Measurements from ENCODE around the gene GBP3. TPM values are rescaled to one million over a fixed set of nuclear protein-coding genes. Genes with fewer than 3 reads are reported as not detected.

GBP3 gene
- polyA plus RNA-seq, 2 of the 4 experiments (the other 2 are of a cell fraction) = 0.98 to 1.9 TPM

DNA sequence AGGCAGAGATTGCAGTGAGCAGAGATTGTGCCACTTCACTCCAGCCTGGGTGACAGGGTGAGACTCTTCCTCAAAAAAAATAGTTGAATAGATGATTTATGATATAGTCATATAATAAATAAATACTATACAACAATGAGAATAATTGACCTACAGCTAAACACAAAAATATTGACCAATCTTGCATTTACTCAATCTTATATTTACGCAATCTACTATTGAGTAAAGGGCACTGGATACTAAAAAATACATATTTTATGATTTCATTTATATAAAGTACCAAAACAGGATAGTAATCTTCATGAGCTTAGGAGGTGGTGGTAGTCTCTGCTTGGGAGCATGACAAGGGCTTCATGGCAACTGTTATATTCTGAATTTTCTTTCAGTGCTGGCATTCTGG lies 19.1 kb upstream of the GBP3 start:
- TF ChIP-seq NR3C1 (IDR thresholded peaks at IDR 0.05) (no peak), CHD2 (IDR thresholded peaks at IDR 0.05; ENCODE audit: low read length, partially characterized antibody) (no peak), SMC3 (IDR thresholded peaks at IDR 0.05) (no peak), ESRRA (IDR thresholded peaks at IDR 0.05; ENCODE audit: borderline replicate concordance, low read length) (no peak), TP53 (CRISPR knock-in tag; IDR thresholded peaks at IDR 0.05) (no peak), GATA3 (IDR thresholded peaks at IDR 0.05; ENCODE audit: borderline replicate concordance) (no peak), MYC (IDR thresholded peaks at IDR 0.05; ENCODE audit: borderline replicate concordance, low read length) (no peak), SREBF2 (IDR thresholded peaks at IDR 0.05) (no peak), EHMT2 (IDR thresholded peaks at IDR 0.05; ENCODE audit: low read depth) (no peak), RFX5 (IDR thresholded peaks at IDR 0.05) (no peak), BHLHE40 (IDR thresholded peaks at IDR 0.05; ENCODE audit: low read depth, low read length) (no peak), NFE2L2 (conservative IDR thresholded peaks at IDR 0.05; ENCODE audit: low read length) (no peak), POLR2A (IDR thresholded peaks at IDR 0.05; ENCODE audit: low read length) (no peak), POLR2AphosphoS2 (conservative IDR thresholded peaks at IDR 0.05; ENCODE audit: low read length) (no peak)
- TF ChIP-seq, protein P1, sequence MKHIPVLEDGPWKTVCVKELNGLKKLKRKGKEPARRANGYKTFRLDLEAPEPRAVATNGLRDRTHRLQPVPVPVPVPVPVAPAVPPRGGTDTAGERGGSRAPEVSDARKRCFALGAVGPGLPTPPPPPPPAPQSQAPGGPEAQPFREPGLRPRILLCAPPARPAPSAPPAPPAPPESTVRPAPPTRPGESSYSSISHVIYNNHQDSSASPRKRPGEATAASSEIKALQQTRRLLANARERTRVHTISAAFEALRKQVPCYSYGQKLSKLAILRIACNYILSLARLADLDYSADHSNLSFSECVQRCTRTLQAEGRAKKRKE (CRISPR knock-in tag; IDR thresholded peaks at IDR 0.05; ENCODE audit: low read depth) = no peak
- TF ChIP-seq, protein P2, sequence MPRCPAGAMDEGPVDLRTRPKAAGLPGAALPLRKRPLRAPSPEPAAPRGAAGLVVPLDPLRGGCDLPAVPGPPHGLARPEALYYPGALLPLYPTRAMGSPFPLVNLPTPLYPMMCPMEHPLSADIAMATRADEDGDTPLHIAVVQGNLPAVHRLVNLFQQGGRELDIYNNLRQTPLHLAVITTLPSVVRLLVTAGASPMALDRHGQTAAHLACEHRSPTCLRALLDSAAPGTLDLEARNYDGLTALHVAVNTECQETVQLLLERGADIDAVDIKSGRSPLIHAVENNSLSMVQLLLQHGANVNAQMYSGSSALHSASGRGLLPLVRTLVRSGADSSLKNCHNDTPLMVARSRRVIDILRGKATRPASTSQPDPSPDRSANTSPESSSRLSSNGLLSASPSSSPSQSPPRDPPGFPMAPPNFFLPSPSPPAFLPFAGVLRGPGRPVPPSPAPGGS (IDR thresholded peaks at IDR 0.05) = no peak
- TF ChIP-seq, protein P3, sequence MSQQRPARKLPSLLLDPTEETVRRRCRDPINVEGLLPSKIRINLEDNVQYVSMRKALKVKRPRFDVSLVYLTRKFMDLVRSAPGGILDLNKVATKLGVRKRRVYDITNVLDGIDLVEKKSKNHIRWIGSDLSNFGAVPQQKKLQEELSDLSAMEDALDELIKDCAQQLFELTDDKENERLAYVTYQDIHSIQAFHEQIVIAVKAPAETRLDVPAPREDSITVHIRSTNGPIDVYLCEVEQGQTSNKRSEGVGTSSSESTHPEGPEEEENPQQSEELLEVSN (IDR thresholded peaks at IDR 0.05; ENCODE audit: borderline replicate concordance, low read depth) = no peak
- Histone ChIP-seq H3K4me2 (no peak overlapping the region), H3K27ac (no peak overlapping the region), H3K4me1 (no peaks in the 10 kb centered on the region), H3K4me3 (no peak overlapping the region), H3K9me3 (no peaks in the 10 kb centered on the region)
- DNase-seq (ENCODE audit: low read depth in 1 of 2, low spot score in 1 of 2) (no peak), FAIRE-seq (no peak), ATAC-seq (no peak)
- 57% methylated on average over 1 of the region's 1 CpG for WGBS (ENCODE audit: missing lambda C conversion rate)
- POLR2A ChIA-PET = no interaction called here
- CTCF ChIA-PET = no interaction called here

DNA sequence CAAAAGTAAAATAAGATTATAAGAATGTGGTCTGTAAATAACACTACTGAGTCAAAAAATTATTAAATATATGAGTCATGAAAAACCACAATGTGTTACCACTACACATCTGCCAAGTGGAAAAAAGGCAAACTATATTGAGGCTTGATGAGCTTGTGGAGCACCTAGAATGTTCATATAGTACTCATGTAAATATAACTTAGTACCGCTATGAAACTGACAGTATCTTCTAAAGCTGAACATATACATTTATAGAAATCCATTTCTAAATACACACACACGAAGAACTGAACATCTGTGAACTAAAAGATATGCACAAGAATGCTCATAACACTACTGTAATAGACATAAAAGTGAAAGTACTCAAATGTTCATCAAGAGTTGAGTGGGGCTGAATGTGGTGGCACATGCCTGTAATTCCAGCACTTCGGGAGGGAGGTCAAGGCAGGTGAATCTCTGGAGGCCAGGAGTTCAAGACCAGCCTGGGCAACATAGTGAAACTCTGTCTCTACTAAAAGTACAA lies 18.5 kb upstream of the GBP3 start:
- ChIA-PET CTCF (no interaction called here), POLR2A (no interaction called here)
- Histone ChIP-seq H3K27ac (no peak overlapping the region), H3K4me1 (no peaks in the 10 kb centered on the region), H3K4me3 (no peak overlapping the region), H3K9me3 (no peaks in the 10 kb centered on the region), H3K4me2 (no peak overlapping the region)
- no peak for DNase-seq (ENCODE audit: low read depth in 1 of 2, low spot score in 1 of 2)
- FAIRE-seq = no peak
- no peak for ATAC-seq
- no peak for TF ChIP-seq RAD21 (conservative IDR thresholded peaks at IDR 0.05 in 1 of 2, IDR thresholded peaks at IDR 0.05 in 1 of 2)
- TF ChIP-seq FOSB (CRISPR knock-in tag; IDR thresholded peaks at IDR 0.05) = no peak
- no peak for TF ChIP-seq MAZ (IDR thresholded peaks at IDR 0.05; ENCODE audit: borderline replicate concordance, low read depth, low read length)
- no peak for TF ChIP-seq RFX5 (IDR thresholded peaks at IDR 0.05)
- 26% methylated on average over 3 of the region's 3 CpGs for WGBS (ENCODE audit: missing lambda C conversion rate)

DNA sequence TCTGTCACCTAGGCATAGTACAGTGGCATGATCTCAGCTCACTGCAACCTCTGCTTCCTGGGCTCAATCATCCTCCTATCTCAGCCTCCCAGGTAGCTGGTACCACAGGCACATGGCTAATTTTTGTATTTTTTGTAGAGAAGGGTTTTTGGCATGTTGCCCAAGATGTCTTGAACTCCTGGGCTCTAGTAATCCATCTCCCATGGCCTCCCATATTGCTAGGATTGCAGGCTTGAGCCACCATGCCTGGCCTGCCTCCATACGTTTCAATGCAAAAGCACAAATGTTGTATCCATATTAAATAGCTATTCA lies 17.6 kb upstream of the GBP3 start:
- ATAC-seq (no peak), FAIRE-seq (no peak), DNase-seq (ENCODE audit: low read depth in 1 of 2, low spot score in 1 of 2) (no peak)
- no peak overlapping the region for H3K4me3 ChIP-seq
- no peaks in the 10 kb centered on the region for H3K9me3 ChIP-seq
- TF ChIP-seq HEYL (CRISPR knock-in tag; IDR thresholded peaks at IDR 0.05) (no peak), CEBPB (IDR thresholded peaks at IDR 0.05) (no peak)
- H3K4me1 ChIP-seq = no peaks in the 10 kb centered on the region
- no peak overlapping the region for H3K27ac ChIP-seq
- WGBS (ENCODE audit: missing lambda C conversion rate) = 64% methylated on average over 1 of the region's 1 CpG
- ChIA-PET CTCF (no interaction called here), POLR2A (no interaction called here)
- H3K4me2 ChIP-seq = no peak overlapping the region
